ENCODE results near the gene PUM1.
"Not testable (repeated sequence)": the region's sequence is repeated elsewhere in the genome, so short reads cannot be mapped to it uniquely, and the experiment has no call there.

The PUM1 gene

DNA sequence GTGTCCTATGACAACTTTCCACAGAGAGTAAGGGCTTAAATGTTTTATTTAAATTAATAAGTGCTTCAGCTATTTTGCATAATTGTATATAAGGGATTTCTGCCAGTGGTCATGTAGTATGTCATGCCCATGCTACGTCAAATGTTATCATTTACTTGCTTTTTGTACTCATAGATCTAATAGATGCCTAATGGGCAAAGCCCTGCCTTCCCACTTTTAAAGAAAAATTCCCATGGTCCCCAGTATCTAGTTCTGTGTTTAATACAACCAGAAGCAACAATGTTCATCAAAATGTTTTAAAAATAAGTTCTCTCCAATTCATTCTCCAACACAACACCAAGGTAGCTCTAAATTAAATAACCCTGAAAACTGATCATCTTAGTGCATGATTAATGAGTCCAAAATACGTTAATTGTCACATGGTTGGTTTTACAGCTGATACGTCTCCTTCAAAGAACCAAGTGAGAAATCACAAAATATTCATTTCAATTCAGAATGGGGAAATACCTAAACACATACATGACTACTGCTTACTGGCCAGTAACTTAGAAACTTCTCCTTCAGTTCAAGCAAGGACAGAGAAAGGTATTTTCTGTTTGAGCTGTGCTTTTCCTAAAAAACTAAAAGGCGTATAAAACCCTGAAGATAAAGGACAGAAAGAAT lies 107.8 kb downstream of the PUM1 start:
- no peak for DNase-seq (ENCODE audit: low read depth in 1 of 2, low spot score in 1 of 2)
- no peak for TF ChIP-seq JUND (IDR thresholded peaks at IDR 0.05; ENCODE audit: low read depth)
- in situ Hi-C loops (cut with HindIII; ENCODE audit: low pct_unique_long_range_greater_than_20kb, low sequenced_read_pairs), result no loop called here

DNA sequence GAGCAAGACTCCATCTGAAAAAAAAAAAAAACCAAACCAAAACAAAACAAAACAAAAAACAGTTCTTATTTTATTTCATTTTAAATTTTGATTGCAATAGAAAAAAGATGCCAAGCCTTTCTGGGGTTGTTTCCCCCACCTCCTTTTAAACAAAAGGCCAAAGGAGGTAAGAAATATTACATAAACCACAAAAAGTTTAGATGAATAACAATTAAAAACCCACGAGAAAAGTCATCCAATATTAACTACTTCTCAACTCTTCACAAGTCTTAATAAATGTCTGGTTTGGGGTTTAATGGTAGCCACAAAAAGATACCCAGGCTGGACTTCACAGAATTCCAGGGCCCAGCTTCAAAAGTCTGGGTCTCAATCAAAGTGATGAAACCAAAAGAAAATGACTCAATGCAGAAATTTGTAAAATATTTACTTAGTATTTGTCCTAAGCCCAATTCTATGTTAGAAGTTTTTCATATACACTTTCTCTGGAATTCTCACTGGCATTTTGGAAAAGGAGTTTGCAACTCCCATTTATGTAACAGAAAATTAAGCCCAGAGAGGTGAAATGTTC lies 110.0 kb downstream of the PUM1 start:
- TF ChIP-seq JUND (IDR thresholded peaks at IDR 0.05; ENCODE audit: low read depth), result no peak
- in situ Hi-C loops (cut with HindIII; ENCODE audit: low pct_unique_long_range_greater_than_20kb, low sequenced_read_pairs), result no loop called here
- DNase-seq (ENCODE audit: low read depth in 1 of 2, low spot score in 1 of 2), result no peak

GRCh38 chr1:30953685-30954084 lies 111.8 kb downstream of the PUM1 start:
- no peak for TF ChIP-seq JUND (IDR thresholded peaks at IDR 0.05; ENCODE audit: low read depth)
- DNase-seq (ENCODE audit: low read depth in 1 of 2, low spot score in 1 of 2), result no peak
- in situ Hi-C loops (cut with HindIII; ENCODE audit: low pct_unique_long_range_greater_than_20kb, low sequenced_read_pairs), result no loop called here

GRCh38 chr1:30952098-30952497 lies 113.4 kb downstream of the PUM1 start:
- DNase-seq (ENCODE audit: low read depth in 1 of 2, low spot score in 1 of 2), result no peak
- no peak for TF ChIP-seq JUND (IDR thresholded peaks at IDR 0.05; ENCODE audit: low read depth)
- in situ Hi-C loops (cut with HindIII; ENCODE audit: low pct_unique_long_range_greater_than_20kb, low sequenced_read_pairs), result no loop called here

GRCh38 chr1:30950700-30951099 lies 114.8 kb downstream of the PUM1 start:
- in situ Hi-C loops (cut with HindIII; ENCODE audit: low pct_unique_long_range_greater_than_20kb, low sequenced_read_pairs), result no loop called here
- TF ChIP-seq JUND (IDR thresholded peaks at IDR 0.05; ENCODE audit: low read depth), result no peak
- DNase-seq (ENCODE audit: low read depth in 1 of 2, low spot score in 1 of 2), result no peak

GRCh38 chr1:30950053-30950452 lies 115.5 kb downstream of the PUM1 start:
- in situ Hi-C loops (cut with HindIII; ENCODE audit: low pct_unique_long_range_greater_than_20kb, low sequenced_read_pairs), result no loop called here
- TF ChIP-seq JUND (IDR thresholded peaks at IDR 0.05; ENCODE audit: low read depth), result no peak
- no peak for DNase-seq (ENCODE audit: low read depth in 1 of 2, low spot score in 1 of 2)

- in situ Hi-C loops (cut with HindIII; ENCODE audit: low pct_unique_long_range_greater_than_20kb, low sequenced_read_pairs); DNase-seq (ENCODE audit: low read depth in 1 of 2, low spot score in 1 of 2): not testable (repeated sequence)
Observed at GRCh38 chr1:30949487-30949838, 116.1 kb downstream of the PUM1 start.

DNA sequence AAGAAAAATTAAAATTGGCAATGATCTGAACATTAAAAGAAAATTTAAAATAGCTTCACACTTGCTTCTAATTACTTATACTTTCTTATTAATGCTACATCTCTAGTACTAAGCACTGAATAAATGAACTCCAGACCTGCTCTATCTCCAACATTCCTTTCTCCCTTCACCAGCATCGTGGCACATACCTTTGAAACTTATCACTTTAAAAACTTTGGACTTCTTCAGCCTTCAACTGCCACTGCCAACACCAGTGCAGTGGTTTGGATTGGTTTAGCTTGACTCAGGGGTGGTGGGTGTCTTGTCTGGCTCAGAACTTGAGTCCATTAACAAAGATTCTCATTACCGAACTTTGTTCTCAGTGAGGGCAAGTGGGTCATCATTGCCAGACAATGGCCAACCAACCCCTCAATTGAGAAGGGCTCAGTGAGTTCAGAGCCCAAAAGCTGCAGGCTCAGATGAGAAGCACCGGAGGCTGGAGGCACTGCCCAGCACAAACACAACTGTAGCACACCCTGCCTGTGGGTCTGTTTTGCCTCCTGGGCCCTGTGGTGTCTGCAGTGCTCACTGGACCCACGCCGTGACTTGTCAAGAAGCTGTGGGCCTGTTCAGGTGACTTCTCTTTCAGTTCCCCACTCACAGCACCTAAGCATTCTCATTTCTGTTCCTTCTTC lies 116.6 kb downstream of the PUM1 start:
- in situ Hi-C loops (cut with HindIII; ENCODE audit: low pct_unique_long_range_greater_than_20kb, low sequenced_read_pairs); DNase-seq (ENCODE audit: low read depth in 1 of 2, low spot score in 1 of 2): not testable (repeated sequence)

GRCh38 chr1:30948278-30948677 lies 117.2 kb downstream of the PUM1 start:
- DNase-seq (ENCODE audit: low read depth in 1 of 2, low spot score in 1 of 2), result no peak
- in situ Hi-C loops (cut with HindIII; ENCODE audit: low pct_unique_long_range_greater_than_20kb, low sequenced_read_pairs), result no loop called here
- no peak for TF ChIP-seq JUND (IDR thresholded peaks at IDR 0.05; ENCODE audit: low read depth)

GRCh38 chr1:30947212-30947611 lies 118.3 kb downstream of the PUM1 start:
- in situ Hi-C loops (cut with HindIII; ENCODE audit: low pct_unique_long_range_greater_than_20kb, low sequenced_read_pairs), result no loop called here
- TF ChIP-seq JUND (IDR thresholded peaks at IDR 0.05; ENCODE audit: low read depth), result no peak
- no peak for DNase-seq (ENCODE audit: low read depth in 1 of 2, low spot score in 1 of 2)

DNA sequence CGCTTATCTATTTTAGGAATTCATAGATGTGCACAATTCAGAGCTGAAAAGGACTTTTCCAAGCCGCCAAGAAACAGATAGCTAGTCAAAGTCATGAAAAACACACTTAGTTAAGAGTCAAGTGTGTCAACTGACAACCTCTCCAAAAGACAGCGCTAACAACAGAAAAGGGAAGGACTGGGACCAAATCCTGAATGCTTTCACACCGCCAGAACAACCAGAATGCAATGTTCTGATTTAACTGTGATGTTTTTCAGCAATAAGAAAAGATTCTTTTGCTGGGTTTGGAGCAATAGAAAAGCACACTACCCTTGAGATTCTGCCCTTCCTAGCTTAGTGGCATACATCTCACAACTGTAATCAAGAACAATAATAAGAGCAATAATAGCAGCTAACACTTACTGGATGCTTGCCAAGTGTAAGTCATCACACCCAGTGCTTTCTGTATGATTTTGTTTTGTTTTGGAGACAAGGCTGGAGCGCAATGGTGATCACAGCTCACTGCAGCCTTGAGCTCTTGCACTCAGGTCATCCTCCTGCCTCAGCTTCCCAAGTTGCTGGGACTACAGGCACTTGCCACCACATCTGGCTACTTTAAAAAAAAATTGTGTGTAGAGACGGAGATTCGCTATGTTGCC lies 123.1 kb downstream of the PUM1 start:
- no peak for TF ChIP-seq JUND (IDR thresholded peaks at IDR 0.05; ENCODE audit: low read depth)
- in situ Hi-C loops (cut with HindIII; ENCODE audit: low pct_unique_long_range_greater_than_20kb, low sequenced_read_pairs), result no loop called here
- DNase-seq (ENCODE audit: low read depth in 1 of 2, low spot score in 1 of 2), result no peak

DNA sequence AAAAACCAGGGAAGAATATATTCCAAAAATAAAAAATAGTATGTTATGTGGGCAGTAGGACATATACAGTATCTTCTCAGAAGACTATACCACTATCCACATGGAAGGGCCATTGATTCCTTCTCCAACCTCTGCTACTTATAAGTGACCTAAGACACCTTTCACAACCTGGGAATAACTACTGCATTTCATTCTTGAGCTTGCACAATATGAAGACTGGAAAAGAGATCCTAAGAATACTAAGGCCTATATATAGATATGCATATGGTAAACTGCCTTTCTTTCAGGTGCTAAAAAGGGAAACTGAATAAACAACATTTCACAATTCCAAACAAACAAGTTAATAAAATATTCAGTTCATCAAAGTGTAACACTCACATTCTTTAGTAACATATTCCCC lies 125.0 kb downstream of the PUM1 start:
- DNase-seq (ENCODE audit: low read depth in 1 of 2, low spot score in 1 of 2), result no peak
- no peak for TF ChIP-seq JUND (IDR thresholded peaks at IDR 0.05; ENCODE audit: low read depth)
- in situ Hi-C loops (cut with HindIII; ENCODE audit: low pct_unique_long_range_greater_than_20kb, low sequenced_read_pairs), result no loop called here

GRCh38 chr1:30936541-30937171 lies 128.9 kb downstream of the PUM1 start:
- TF ChIP-seq JUND (IDR thresholded peaks at IDR 0.05; ENCODE audit: low read depth), result no peak
- in situ Hi-C loops (cut with HindIII; ENCODE audit: low pct_unique_long_range_greater_than_20kb, low sequenced_read_pairs), result no loop called here
- no peak for DNase-seq (ENCODE audit: low read depth in 1 of 2, low spot score in 1 of 2)

- in situ Hi-C loops (cut with HindIII; ENCODE audit: low pct_unique_long_range_greater_than_20kb, low sequenced_read_pairs); DNase-seq (ENCODE audit: low read depth in 1 of 2, low spot score in 1 of 2): not testable (repeated sequence)
Observed at GRCh38 chr1:30935758-30936157, 129.8 kb downstream of the PUM1 start.

Data from T47D (cell line).